SKM-1 treated with dmso at 0.1 percent for 144 hours (cell line): ENCODE data around the gene SST.
"Not testable (repeated sequence)": the region's sequence is repeated elsewhere in the genome, so short reads cannot be mapped to it uniquely, and the experiment has no call there.

Source experiments
- DNase-seq: peaks from one replicate; lab custom pipeline; 2025; ENCODE audit not compliant: unreplicated experiment; lab: John Stamatoyannopoulos, UW

The SST gene

DNA sequence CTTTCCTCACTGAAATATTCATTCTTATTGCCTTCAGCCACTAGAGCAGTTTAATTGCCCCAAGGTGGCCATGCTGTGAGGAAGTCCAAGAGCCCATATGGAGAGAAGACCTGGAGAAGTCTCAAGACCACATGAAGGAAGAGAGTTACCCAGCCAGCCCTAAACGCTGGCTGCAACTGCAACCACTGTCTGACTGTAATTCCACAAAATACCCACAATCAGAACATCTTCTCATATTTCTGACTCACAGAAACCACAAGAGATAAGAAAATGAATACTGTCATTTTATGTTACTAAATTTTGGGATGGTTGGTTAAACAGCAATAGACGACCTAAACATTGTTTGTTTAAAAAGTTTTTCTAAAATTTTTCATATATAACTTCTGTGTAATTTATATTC is 14.7 kb upstream of the SST start:
- no peak for DNase-seq

DNA sequence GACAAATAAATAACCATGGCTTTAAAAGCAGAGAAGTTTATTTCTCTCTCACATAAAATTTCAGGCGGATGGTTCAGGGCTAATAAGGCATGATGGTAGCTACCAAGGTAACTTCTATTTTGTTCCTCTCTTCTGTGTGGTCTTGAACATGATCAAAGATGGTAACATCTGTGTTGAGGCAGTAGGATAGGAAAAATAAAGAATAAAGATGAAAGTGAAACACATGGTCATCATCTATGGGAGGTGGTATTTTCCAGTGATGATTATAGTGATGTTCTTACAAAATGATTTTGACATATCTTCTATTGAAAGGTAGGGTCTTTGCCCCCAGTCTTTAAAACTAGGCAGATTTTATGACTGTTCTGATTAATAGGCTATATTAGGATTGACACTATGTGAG is 14.2 kb upstream of the SST start:
- DNase-seq, result no peak

DNA sequence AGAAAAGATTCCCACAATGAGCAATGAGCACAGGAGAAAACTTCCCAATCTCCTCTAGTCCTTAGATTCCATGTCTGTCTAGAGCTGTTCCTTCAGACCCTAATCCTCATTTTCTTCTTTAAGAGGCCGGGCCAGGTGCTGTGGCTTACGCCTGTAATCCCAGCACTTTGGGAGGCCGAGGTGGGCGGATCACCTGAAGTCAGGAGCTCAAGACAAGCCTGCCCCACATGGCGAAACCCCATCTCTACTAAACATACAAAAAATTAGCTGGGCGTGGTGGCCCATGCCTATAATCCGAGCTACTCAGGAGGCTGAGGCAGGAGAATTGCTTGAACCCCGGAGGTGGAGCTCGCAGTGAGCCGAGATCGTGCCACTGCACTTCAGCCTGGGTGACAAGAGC is 11.6 kb upstream of the SST start:
- not testable (repeated sequence) for DNase-seq

DNA sequence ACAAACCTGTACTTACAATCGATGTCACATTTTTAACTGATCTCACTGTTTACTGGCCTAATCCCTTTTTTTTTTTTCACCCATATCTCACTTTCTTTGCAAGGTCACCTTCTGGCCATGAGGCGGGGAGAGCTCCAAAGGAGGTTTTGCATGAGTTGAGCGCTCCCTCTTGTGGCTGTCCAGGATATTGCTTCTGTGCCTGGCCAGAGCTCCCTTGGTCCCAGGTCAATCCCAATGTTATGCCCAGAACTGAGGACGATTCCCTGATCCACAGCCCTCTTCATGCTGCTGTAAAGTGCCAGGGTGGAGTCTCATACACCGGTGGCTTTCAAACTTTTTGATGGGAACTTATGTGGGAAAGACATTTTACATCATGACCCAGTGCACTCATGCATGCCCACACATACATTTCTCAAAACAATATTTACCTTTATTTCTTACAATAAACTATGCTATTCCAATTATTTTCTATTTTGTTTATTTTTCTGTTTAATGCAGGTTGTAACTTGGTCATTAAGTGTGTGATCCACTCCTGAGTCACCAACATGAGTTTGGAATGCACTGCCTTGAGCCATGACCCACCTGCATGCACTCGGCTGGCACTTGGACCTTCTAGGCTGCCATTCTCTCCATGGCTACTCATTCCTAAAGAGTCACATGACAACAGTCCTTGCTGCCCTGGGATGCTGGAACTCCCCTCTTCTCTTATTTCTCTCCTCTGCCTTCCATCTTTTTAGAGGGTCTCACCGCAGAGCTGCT is 9.6 kb upstream of the SST start:
- DNase-seq, result peak; percentile 66

DNA sequence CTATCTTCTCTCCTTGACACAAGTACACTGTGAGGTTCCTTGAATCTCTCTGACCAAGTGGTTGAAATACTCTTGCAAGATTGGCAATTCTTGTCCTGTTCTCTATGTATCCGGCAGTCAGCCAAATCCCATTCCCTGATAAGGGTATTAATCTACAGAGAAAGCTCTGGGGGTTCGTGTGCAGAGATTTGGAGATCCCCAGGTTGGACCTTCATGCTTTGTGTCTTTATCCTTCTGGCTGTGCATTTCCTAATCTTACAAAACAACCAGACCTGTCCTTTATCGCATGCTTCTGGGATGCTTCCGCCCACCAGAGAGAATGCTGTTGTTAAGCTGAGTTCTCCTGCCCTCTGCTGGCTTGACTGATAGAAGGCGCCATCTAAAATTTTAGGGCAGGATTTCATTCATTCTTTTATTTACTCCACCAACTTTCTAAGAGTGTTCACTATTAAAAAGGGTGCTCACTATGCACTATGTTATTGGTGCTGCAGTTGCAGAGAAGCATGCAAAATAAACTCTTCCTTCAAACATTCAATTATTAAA is 8.6 kb upstream of the SST start:
- peak; percentile 37 for DNase-seq

DNA sequence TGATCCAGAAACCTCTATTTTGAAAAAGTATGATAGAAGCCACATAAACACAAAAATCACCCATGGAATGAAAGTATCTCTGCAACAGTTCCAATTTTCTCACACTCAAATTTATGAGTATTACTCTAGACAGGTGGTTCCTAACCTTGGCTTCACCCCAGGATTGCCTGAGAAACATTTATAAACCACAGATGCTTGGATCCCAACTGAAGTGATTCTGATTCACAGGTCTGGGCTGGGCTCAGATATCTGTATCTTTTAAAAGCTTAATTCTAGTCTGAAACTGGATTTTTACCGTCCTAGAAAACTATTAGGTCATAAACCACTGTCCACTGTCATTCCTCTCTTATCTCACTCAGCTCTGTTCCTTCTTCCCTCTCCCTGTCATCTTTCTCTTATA is 7.4 kb upstream of the SST start:
- DNase-seq, result no peak

DNA sequence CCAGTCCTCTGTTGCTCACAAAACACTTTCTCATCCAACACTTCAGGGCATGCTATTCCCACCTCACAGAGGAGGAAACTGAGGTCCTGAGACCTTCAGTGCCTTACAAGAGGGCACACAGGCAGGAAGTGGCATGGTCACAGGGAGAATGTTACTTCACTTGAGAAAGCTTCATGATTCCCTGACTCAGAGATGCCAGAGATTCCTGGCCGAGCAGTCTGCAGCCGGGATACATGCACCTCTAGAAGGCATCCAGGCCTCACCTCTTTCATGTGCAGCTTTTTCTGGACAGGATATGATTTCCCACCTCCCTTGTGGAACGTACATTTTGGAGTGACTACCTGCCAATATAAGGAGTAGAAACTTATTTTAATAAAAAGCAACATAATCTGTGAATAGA is 2.8 kb upstream of the SST start:
- no peak for DNase-seq

DNA sequence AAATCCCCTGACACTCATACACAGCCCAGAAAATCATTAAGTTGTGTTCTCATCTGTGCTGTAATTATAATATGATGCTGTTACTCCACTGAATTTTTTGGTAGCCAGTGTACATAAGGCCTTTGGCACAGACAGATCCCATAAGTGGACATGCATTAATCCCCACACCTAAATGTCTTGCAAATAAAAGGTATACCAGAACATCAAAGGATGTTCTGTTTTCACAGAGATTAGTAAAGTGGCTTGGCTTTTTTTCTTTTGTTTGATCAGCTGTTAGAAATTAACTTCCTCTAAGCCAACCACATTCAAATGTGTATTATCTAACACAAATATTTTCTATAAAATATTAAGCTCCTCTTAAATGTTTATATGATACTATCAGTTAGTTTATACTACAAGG is 2.7 kb downstream of the SST start:
- DNase-seq, result no peak

DNA sequence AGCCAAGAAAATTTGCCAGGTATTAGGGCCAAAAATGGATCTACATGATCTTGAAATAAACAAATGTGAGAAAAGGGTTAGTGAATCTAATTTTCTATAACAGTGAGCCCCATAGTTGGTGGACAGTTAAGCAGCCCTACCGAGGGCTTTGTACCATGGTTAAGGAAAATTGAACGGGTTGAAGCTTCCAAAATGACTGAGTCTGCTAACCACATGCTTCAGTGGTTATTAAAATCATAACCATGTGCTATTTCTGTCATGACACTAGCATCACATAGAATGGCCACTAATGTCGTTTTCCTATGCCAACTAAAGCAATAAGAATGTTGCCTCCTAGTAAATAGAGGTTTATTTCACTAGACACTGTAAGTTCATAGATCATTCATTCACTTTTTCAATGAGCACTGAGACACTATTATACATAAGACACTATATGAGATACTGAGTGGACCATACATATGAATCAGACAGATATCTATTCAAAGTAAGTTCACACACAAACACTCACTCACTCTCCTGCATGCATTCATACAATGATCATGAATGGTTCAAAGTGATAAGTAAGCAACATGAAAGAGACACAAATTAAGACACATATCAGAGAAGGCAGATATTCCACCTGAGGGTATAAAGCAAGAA is 4.3 kb downstream of the SST start:
- no peak for DNase-seq

DNA sequence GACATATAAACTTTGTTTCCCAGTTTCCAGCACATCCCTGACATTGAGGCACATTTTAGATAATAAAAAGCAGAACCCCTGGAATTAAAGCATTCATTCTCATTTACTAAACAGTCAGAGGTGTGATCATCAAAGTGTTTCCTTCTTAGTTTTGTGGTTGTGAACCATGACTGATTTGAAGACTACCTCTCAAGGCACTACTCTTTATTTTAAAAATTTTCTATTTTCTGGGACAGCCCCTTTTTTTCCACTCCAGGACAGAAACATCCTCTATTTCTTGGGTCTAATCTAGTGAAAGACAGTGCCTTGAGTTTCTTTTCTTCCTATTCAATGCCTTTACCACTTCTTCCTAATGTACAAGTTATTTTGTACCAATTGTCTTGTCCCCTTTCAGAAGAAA is 5.2 kb downstream of the SST start:
- no peak for DNase-seq

DNA sequence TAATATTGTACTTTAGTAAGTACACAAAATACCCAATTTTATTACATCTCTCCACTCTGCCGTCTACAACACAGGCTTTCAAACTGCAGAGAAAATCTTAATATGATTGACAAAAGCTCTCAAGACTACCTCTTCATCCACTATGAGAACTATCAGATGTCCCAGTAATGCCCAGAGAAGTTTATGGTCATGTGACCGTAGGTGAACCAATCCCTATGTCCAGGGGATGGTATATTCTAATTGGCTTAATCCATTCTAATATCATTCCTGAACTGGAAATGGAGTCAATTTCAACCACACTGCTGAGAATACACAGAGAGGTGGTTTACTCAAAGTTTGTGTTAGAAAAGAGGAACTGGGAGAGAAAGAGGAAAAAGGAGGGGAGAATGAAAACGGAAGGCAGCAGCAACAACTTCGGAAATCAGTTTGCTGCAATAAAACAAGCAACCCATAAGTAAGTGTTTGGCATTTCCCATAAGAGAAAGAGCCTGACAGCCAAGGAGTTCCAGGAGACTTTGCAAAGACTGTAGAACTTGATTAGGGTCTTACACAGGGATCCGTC is 7.3 kb downstream of the SST start:
- DNase-seq, result peak; percentile 71

DNA sequence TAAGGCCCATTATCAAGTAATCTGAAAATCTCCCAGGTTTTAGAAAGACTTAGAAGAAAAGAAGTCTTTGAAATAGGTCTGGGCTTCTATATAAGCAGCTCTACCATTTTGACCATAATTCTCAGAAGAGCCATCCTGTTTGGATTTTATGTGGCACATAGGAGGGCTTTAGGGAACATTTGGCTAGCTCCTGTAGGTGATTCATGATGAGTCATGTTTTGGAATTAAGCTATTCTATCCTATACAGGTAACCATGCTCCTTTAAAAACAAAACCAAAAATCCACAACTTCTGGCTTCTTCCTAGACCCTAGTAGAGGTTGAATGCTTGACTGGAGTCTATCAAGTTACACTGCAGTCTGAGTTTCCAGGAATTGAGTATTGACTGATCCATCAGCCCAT is 8.9 kb downstream of the SST start:
- no peak for DNase-seq

DNA sequence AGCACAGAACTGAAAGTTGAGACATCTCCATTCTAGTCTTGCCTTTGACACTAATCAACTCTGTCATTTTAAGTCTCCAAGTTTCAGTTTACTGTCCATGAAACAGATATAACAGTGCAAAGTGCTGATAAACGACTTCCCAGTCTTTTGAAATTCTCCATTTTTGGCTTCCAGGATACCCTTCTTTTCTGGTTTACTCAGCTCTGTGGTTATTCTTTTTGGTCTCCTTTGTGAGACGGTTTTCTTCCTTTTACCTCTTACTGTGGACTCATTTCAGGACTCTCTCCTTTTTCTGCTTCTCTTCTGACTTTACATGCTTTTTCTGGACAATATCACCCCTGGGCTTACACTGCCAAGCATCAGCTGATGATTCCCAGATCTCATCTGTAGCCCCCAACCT is 18.9 kb downstream of the SST start:
- DNase-seq, result no peak

DNA sequence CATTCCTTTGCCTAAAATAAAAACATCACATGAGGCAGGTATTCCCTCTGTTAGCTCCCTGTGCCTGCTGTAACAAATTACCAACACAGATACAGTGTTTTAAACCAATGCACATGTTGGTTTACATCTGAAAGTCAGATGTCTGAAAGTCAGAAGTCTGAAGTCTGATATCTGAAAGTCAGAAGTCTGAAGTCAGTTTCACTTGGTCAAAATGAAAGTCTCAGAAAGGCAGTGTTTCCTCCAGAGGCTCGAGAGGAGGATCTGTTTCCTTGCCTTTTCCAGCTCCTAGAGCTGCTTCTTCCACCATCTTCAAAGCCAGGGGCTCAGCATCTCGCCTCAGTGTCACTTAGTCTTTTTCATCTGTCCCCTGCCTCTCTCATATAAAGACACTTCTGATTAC is 22.0 kb downstream of the SST start:
- no peak for DNase-seq

DNA sequence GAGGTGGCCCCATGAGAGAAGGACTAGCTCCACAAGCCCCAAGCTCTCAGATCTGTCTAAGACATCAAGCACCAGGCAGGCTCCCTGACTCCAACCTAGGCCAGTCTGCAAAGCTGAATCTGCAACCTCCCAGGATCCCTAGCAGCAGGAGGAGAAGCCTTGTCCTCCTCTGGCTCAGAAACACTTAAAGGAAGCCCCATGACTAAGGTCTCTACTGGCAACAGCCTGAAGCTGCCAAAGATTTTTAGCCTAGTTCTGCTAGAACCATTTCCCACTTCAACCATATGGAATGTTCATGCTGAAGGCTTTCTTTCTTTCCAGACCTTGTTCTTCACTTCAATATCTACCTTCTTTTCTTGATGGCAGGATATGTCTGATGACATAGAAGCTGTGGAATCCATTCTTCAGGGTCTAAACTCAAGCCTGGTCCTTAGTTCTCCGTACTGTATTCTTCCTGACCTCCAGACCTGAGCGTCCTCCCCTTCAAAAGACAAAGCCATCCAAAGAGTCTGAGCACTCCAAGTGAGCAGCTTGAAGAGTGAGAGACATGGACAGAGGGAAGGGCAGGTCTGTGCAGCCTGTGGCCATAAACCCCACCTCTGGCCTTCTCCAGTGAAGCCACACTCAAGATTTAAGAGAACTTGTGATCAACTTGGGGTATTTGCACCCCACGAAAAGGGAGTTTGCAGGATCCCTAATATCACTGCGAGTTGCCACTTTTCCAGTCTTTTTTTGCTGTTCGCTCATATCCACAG is 23.1 kb downstream of the SST start:
- DNase-seq, result no peak

DNA sequence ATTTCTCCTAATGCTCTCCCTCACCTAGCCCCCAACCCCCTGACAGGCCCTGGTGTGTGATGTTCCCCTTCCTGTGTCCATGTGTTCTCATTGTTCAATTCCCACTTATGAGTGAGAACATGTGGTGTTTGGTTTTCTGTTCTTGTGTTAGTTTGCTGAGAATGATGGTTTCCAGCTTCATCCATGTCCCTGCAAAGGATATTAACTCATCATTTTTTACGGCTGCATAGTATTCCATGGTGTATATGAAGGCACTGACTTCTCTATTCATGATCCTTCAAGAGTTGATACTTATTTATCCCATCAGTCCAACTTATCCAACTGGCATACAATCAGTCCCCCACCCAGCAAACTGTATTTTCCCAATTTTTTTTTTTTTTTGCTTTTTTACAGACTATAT is 24.8 kb downstream of the SST start:
- not testable (repeated sequence) for DNase-seq

DNA sequence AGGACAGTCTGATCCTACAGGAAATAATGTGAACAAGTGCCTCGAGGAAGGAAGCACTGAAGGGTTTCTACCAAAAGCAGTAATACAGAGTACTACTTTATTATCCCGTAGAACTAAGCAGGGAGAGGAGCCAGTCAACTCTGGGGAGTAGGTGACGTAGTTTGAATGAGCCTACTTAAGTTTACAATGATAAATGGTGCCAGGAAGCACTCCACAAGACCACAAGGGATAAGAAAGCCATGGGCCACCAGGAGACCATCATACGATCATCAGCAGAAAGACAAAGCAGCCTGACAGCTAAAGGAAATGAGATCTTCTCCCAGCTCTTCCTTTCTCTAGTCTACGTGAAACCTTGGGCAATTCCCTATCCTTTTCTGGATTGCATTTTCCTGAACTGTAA is 27.3 kb downstream of the SST start:
- no peak for DNase-seq

DNA sequence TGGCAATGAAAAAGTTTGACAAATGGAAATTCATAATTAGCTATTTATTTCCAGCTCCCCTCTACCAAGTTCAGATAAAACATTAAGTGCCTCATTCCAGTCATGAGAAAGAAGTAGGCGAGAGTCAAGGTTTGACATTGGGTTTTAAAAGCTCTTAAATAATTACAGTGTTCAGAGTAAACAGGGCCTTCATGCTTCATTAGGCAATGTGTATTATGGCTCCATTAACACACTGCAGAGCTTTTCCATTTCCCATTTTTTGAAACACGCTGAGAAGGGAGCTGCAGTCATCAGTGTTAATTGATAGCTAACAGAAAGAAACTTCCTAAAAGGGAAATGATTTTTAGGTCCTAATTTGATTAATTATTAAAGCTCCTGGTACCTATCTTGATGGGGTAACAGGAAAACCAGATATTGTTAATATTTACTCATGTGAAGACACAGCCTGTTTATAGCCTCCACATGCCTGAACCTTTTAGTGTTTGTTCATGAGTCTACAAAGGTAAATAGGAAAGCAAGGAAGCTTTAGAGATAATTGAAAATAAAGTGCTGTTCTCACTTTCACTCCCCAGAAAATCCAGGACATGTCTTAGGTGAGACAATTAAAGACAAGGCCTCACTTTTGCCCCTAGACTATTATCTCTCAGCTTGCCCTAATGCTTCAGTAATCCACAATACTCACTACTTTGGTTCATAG is 28.7 kb downstream of the SST start:
- no peak for DNase-seq

DNA sequence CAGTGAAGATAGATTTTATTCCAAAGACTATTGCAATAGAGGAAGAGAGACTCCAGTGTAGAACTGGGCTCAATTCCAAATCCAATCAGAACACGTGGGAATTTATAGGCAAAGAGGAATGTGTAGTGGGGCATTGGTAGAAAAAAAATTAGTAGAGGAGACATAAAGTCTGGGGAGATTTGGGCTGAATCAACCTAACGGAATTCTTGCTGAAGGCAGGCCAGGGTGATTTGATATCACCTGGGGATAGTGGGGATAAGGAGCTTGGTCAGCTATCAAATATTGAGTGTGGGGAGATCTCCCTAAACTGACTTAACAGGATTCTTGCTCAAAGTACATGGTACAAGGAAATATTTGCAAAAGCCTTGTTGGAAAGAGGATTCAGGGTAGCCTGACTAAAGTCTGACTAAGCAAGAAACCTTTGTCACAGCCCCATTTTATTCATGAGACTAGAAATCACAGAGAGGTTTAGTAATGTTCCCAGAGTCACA is 29.6 kb downstream of the SST start:
- DNase-seq, result no peak

DNA sequence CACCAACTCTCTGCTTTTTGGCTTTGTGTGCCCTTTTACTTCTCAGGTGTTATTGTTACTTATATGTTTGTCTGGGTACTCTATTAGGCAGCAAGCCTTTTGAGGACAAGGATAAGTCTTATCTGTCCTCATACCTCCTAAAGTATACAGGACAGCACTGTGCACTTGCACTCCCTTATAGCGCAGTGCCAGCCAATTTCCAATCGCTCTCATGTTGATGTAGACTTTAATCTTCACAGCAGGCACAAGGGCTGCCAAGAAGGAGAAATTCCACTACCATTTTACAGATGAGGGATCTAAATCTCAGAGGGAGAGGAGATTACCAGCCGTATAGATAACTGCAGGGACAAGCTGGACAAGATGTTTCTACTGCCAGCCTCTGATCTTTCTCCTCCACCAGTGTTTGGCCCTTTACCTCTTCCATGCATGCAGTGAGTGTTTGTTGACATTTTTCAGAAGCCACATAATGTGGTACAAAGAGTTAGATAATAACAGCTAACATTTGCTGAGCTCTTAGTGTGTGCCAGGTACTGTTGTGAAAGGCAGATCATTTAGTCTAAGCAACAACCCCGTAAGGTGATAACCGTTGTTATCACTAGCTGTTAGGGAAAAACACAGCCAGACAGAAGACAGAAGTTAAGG is 30.1 kb downstream of the SST start:
- DNase-seq, result no peak
